HEK293 (cell line): Measurements from ENCODE around the gene S100A14.

Source experiments
- GLIS2 ChIP-seq: fragments of 450-650 bp; formaldehyde crosslinking; IDR thresholded peaks from 2 replicates; pipeline ENCODE4 v1.5.1; 2016; ENCODE audit warnings: missing biosample characterization, missing genetic modification characterization
- HOXA7 ChIP-seq: sonication (generic); formaldehyde crosslinking; IDR thresholded peaks from 2 replicates; pipeline ENCODE4 v1.8.1; 2022; ENCODE audit warnings: missing genetic modification reagents, borderline replicate concordance
- SALL2 ChIP-seq: fragments of 450-650 bp; formaldehyde crosslinking; IDR thresholded peaks from 2 replicates; pipeline ENCODE4 v1.5.0; 2017; ENCODE audit warnings: missing biosample characterization, mild to moderate bottlenecking, missing genetic modification characterization, borderline replicate concordance
- SCRT1 ChIP-seq: fragments of 450-650 bp; formaldehyde crosslinking; IDR thresholded peaks from 2 replicates; pipeline ENCODE4 v1.5.1; 2016; ENCODE audit warnings: missing biosample characterization, missing genetic modification characterization, borderline replicate concordance
- ZBTB26 ChIP-seq: fragments of 450-650 bp; formaldehyde crosslinking; optimal IDR thresholded peaks from 2 replicates; pipeline ENCODE3; 2016; ENCODE audit warnings: missing biosample characterization, mild to moderate bottlenecking, missing genetic modification characterization
- ZEB2 ChIP-seq: fragments of 450-650 bp; formaldehyde crosslinking; IDR thresholded peaks from 2 replicates; pipeline ENCODE4 v1.5.1; 2016; ENCODE audit warnings: missing biosample characterization, missing genetic modification characterization
- ZFP37 ChIP-seq: fragments of 450-650 bp; formaldehyde crosslinking; IDR thresholded peaks from 2 replicates; pipeline ENCODE4 v1.5.1; 2016; ENCODE audit warnings: missing biosample characterization, missing genetic modification characterization
- ZNF138 ChIP-seq: fragments of 450-650 bp; formaldehyde crosslinking; IDR thresholded peaks from 2 replicates; pipeline ENCODE4 v1.5.1; 2016; ENCODE audit warnings: missing biosample characterization, missing genetic modification characterization, borderline replicate concordance
- ZNF274 ChIP-seq, 2 experiments: fragments of 200-500 bp in 1 of 2; fragments of 450-650 bp in 1 of 2; sonication (Bioruptor generic) in 1 of 2; formaldehyde crosslinking in 1 of 2; IDR thresholded peaks; 2 replicates each; pipeline versions ENCODE4 v1.5.1 to v1.6.1; 2014 to 2016; ENCODE audit warnings: borderline replicate concordance in 1 of 2, inconsistent platforms in 1 of 2, low read length in 1 of 2, missing biosample characterization in 1 of 2, missing genetic modification characterization in 1 of 2
- ZNF335 ChIP-seq: fragments of 450-650 bp; formaldehyde crosslinking; conservative IDR thresholded peaks from 2 replicates; pipeline ENCODE4 v1.5.1; 2016; ENCODE audit warnings: missing biosample characterization, missing genetic modification characterization
- ZNF514 ChIP-seq: fragments of 450-650 bp; formaldehyde crosslinking; IDR thresholded peaks from 2 replicates; pipeline ENCODE4 v1.5.1; 2016; ENCODE audit warnings: missing biosample characterization, missing genetic modification characterization
- ZNF555 ChIP-seq: fragments of 450-650 bp; formaldehyde crosslinking; conservative IDR thresholded peaks from 2 replicates; pipeline ENCODE4 v1.5.1; 2017; ENCODE audit warnings: missing biosample characterization, mild to moderate bottlenecking, missing genetic modification characterization, inconsistent platforms
- ZNF660 ChIP-seq: fragments of 450-650 bp; IDR thresholded peaks from 2 replicates; pipeline ENCODE4 v1.5.1; 2018; ENCODE audit warnings: missing biosample characterization, mild to moderate bottlenecking, missing genetic modification characterization
- ZNF677 ChIP-seq: fragments of 450-650 bp; IDR thresholded peaks from 2 replicates; pipeline ENCODE4 v1.5.0; 2018; ENCODE audit warnings: missing biosample characterization, mild to moderate bottlenecking, missing genetic modification characterization, moderate library complexity
- ZNF704 ChIP-seq: fragments of 450-650 bp; formaldehyde crosslinking; IDR thresholded peaks from 2 replicates; pipeline ENCODE4 v1.5.1; 2016; ENCODE audit warnings: missing biosample characterization, missing genetic modification characterization
- ZNF747 ChIP-seq: fragments of 450-650 bp; formaldehyde crosslinking; IDR thresholded peaks from 2 replicates; pipeline ENCODE4 v1.5.1; 2016; ENCODE audit warnings: missing biosample characterization, missing genetic modification characterization
- ZNF76 ChIP-seq: fragments of 450-650 bp; formaldehyde crosslinking; IDR thresholded peaks from 2 replicates; pipeline ENCODE4; 2016; ENCODE audit warnings: low read depth, missing biosample characterization, missing genetic modification characterization, borderline replicate concordance
- TF ChIP-seq, protein P1 (sequence below): fragments of 450-650 bp; formaldehyde crosslinking; IDR thresholded peaks from 2 replicates; pipeline ENCODE4; 2016; ENCODE audit warnings: missing biosample characterization, missing genetic modification characterization
- TF ChIP-seq, protein P2 (sequence below): fragments of 450-650 bp; formaldehyde crosslinking; IDR thresholded peaks from 2 replicates; pipeline ENCODE4 v1.5.1; 2016; ENCODE audit warnings: missing biosample characterization, missing genetic modification characterization
- TF ChIP-seq, protein P3 (sequence below): fragments of 450-650 bp; IDR thresholded peaks from 2 replicates; pipeline ENCODE4 v1.5.1; 2018; ENCODE audit warnings: missing biosample characterization, mild to moderate bottlenecking, missing genetic modification characterization
- TF ChIP-seq, protein P4 (sequence below): fragments of 450-650 bp; formaldehyde crosslinking; IDR thresholded peaks from 2 replicates; pipeline ENCODE4 v1.5.1; 2016; ENCODE audit warnings: missing biosample characterization, missing genetic modification characterization
- TF ChIP-seq, protein P5 (sequence below): fragments of 450-650 bp; IDR thresholded peaks from 2 replicates; pipeline ENCODE4 v1.5.1; 2018; ENCODE audit warnings: missing biosample characterization, missing genetic modification characterization
- TF ChIP-seq, protein P6 (sequence below): fragments of 450-650 bp; formaldehyde crosslinking; IDR thresholded peaks from 2 replicates; pipeline ENCODE4 v1.5.1; 2016; ENCODE audit warnings: missing biosample characterization, missing genetic modification characterization

The S100A14 gene

GRCh38 chr1:153568367-153569099 is 47.6 kb downstream of the S100A14 start (continued):
- TF ChIP-seq, protein P1, sequence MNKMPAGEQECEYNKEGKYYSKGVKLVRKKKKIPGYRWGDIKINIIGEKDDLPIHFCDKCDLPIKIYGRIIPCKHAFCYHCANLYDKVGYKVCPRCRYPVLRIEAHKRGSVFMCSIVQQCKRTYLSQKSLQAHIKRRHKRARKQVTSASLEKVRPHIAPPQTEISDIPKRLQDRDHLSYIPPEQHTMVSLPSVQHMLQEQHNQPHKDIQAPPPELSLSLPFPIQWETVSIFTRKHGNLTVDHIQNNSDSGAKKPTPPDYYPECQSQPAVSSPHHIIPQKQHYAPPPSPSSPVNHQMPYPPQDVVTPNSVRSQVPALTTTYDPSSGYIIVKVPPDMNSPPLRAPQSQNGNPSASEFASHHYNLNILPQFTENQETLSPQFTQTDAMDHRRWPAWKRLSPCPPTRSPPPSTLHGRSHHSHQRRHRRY (tag by site-specific recombination) = no peak
- TF ChIP-seq ZNF555 (tag by site-specific recombination) (no peak), ZNF660 (tag by site-specific recombination) (peak; percentile 85), GLIS2 (tag by site-specific recombination) (no peak), ZNF747 (tag by site-specific recombination) (no peak), HOXA7 (no peak), SCRT1 (no peak), ZNF274 (IDR thresholded peaks at IDR 0.05; ENCODE audit: low read length) (no peak), ZNF274 (tag by site-specific recombination; IDR thresholded peaks at IDR 0.05; ENCODE audit: borderline replicate concordance) (no peak), ZNF76 (tag by site-specific recombination) (peak; percentile 41; the same call in 1 of the 2 replicates), ZNF514 (no peak), ZBTB26 (tag by site-specific recombination) (no peak), ZFP37 (tag by site-specific recombination) (0 out of 2 replicates have a peak, but pooled peaks have one; percentile 51), ZEB2 (peak; percentile 71; the same call in 1 of the 2 replicates), ZNF335 (tag by site-specific recombination) (peak; percentile 81), ZNF138 (no peak), ZNF677 (tag by site-specific recombination) (no peak), SALL2 (tag by site-specific recombination) (no peak), ZNF704 (no peak)
- TF ChIP-seq, protein P2, sequence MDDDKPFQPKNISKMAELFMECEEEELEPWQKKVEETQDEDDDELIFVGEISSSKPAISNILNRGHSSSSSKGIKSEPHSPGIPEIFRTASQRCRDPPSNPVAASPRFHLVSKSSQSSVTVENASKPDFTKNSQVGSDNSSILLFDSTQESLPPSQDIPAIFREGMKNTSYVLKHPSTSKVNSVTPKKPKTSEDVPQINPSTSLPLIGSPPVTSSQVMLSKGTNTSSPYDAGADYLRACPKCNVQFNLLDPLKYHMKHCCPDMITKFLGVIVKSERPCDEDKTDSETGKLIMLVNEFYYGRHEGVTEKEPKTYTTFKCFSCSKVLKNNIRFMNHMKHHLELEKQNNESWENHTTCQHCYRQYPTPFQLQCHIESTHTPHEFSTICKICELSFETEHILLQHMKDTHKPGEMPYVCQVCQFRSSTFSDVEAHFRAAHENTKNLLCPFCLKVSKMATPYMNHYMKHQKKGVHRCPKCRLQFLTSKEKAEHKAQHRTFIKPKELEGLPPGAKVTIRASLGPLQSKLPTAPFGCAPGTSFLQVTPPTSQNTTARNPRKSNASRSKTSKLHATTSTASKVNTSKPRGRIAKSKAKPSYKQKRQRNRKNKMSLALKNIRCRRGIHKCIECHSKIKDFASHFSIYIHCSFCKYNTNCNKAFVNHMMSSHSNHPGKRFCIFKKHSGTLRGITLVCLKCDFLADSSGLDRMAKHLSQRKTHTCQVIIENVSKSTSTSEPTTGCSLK (tag by site-specific recombination) = no peak
- TF ChIP-seq, protein P3, sequence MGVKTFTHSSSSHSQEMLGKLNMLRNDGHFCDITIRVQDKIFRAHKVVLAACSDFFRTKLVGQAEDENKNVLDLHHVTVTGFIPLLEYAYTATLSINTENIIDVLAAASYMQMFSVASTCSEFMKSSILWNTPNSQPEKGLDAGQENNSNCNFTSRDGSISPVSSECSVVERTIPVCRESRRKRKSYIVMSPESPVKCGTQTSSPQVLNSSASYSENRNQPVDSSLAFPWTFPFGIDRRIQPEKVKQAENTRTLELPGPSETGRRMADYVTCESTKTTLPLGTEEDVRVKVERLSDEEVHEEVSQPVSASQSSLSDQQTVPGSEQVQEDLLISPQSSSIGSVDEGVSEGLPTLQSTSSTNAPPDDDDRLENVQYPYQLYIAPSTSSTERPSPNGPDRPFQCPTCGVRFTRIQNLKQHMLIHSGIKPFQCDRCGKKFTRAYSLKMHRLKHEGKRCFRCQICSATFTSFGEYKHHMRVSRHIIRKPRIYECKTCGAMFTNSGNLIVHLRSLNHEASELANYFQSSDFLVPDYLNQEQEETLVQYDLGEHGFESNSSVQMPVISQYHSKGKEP (tag by site-specific recombination) = no peak
- TF ChIP-seq, protein P4, sequence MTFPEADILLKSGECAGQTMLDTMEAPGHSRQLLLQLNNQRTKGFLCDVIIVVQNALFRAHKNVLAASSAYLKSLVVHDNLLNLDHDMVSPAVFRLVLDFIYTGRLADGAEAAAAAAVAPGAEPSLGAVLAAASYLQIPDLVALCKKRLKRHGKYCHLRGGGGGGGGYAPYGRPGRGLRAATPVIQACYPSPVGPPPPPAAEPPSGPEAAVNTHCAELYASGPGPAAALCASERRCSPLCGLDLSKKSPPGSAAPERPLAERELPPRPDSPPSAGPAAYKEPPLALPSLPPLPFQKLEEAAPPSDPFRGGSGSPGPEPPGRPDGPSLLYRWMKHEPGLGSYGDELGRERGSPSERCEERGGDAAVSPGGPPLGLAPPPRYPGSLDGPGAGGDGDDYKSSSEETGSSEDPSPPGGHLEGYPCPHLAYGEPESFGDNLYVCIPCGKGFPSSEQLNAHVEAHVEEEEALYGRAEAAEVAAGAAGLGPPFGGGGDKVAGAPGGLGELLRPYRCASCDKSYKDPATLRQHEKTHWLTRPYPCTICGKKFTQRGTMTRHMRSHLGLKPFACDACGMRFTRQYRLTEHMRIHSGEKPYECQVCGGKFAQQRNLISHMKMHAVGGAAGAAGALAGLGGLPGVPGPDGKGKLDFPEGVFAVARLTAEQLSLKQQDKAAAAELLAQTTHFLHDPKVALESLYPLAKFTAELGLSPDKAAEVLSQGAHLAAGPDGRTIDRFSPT (tag by site-specific recombination) = 0 out of 2 replicates have a peak, but pooled peaks have one; percentile 53
- TF ChIP-seq, protein P5, sequence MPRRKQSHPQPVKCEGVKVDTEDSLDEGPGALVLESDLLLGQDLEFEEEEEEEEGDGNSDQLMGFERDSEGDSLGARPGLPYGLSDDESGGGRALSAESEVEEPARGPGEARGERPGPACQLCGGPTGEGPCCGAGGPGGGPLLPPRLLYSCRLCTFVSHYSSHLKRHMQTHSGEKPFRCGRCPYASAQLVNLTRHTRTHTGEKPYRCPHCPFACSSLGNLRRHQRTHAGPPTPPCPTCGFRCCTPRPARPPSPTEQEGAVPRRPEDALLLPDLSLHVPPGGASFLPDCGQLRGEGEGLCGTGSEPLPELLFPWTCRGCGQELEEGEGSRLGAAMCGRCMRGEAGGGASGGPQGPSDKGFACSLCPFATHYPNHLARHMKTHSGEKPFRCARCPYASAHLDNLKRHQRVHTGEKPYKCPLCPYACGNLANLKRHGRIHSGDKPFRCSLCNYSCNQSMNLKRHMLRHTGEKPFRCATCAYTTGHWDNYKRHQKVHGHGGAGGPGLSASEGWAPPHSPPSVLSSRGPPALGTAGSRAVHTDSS (tag by site-specific recombination) = no peak
- TF ChIP-seq, protein P6, sequence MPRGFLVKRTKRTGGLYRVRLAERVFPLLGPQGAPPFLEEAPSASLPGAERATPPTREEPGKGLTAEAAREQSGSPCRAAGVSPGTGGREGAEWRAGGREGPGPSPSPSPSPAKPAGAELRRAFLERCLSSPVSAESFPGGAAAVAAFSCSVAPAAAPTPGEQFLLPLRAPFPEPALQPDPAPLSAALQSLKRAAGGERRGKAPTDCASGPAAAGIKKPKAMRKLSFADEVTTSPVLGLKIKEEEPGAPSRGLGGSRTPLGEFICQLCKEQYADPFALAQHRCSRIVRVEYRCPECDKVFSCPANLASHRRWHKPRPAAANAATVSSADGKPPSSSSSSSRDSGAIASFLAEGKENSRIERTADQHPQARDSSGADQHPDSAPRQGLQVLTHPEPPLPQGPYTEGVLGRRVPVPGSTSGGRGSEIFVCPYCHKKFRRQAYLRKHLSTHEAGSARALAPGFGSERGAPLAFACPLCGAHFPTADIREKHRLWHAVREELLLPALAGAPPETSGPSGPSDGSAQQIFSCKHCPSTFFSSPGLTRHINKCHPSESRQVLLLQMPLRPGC (tag by site-specific recombination) = 0 out of 2 replicates have a peak, but pooled peaks have one; percentile 13
